Embryonic facial prominence (tissue), 1 donor: ENCODE data around the gene DNMT1.
"Not testable (repeated sequence)": the region's sequence is repeated elsewhere in the genome, so short reads cannot be mapped to it uniquely, and the experiment has no call there.

Source experiments
- DNase-seq: peaks from one replicate; pipeline ENCODE4 v3.0.0-alpha.2; 2016; ENCODE audit errors: extremely low spot score

DNMT1 gene

DNA sequence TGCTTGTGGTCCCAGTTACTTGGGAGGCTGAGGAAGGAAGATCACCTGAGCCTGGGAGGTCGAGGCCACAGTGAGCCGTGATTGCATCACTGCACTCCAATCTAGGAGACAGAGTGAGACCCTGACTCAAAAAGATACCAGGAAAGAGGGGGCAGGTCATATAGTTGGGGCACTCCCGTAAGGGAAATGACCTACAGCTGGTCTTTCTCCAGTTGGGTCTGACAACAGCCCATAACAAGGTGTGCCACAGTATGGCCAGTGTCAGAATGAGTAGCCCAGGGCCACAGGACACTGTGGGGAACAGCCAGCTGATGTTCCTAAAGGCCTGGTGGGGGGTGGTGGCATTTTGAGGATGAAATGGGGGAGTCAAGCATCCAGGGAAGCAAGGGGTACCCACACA lies 10.8 kb downstream of the DNMT1 start:
- DNase-seq = no peak

DNA sequence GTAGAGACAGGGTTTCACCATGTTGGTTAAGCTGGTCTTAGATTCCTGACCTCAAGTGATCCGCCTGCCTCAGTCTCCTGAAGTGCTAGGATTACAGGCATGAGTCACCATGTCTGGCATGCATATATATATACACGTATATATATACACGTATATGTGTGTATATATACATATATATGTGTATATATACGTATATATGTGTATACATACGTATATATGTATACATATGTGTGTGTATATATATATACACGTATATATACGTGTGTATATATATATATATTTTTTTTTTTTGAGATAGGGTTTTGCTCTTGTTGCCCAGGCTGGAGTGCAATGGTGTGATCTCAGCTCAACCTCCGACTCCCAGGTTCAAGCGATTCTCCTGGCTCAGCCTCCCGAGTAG lies 11.9 kb downstream of the DNMT1 start:
- DNase-seq = no peak

DNA sequence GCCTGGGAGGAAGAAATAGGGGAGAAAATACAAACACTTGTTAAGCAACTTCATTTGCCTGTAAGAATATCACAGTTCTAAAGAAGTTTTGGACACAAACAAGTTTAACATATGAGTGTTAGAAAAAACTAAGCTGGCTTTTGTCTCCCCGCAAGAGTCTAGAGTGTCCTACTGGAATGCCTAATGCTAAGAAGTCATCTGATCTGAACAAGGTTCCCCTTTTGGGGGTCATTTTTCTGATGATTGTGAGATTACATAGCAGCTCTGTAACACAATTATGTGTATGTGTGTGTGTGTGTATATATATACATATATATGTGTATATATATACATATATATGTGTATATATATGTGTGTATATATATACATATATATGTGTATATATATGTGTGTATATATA lies 12.7 kb downstream of the DNMT1 start:
- DNase-seq = no peak

DNA sequence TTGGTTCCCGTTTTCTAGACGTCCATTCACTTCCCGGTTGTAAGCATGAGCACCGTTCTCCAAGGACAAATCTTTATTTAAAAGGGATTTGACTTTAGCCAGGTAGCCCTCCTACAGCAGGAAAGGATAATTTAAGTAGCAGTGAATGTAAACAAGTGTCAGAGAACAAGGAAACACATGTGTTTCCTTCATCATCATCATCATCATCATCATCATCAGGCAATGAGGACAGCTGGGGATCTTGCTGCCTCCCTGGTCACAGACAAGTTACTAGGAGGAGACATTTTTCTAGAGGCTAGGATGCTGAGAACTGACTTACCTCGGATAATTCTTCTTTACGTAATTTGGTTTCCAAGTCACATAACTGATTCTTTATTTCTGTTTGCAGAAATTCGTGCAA lies 14.3 kb downstream of the DNMT1 start:
- no peak for DNase-seq

DNA sequence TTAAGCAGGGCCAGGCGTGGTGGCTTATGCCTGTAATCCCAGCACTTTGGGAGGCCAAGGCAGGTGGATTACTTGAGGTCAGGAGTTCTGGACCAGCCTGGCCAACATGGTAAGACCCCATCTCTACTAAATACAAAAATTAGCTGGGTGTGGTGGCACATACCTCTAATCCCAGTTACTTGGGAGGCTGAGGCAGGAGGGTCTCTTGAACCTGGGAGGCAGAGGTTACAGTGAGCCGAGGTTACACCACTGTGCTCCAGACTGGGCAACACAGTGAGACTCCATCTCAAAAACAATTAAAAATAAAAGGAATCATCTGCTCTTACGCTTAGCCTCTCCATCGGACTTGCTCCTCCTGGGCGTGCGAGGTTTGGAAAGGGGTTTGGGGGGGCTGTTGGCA lies 14.7 kb downstream of the DNMT1 start:
- not testable (repeated sequence) for DNase-seq

DNA sequence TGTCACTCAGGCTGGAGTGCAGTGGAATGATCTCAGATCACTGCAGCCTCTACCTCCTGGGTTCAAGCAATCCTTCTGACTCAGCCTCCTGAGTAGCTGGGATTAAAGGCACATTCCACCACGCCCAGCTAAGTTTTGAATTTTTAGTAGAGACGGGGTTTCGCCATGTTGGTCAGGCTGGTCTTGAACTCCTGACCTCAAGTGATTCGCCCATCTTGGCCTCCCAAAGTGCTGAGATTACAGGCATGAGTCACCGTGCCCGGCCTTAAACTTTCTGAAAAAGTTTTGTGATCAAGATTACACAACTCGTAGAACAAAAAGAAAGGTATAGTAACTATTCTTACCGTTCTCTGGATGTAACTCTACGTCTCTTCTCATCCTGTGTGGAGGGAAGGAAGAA lies 21.2 kb downstream of the DNMT1 start:
- no peak for DNase-seq

DNA sequence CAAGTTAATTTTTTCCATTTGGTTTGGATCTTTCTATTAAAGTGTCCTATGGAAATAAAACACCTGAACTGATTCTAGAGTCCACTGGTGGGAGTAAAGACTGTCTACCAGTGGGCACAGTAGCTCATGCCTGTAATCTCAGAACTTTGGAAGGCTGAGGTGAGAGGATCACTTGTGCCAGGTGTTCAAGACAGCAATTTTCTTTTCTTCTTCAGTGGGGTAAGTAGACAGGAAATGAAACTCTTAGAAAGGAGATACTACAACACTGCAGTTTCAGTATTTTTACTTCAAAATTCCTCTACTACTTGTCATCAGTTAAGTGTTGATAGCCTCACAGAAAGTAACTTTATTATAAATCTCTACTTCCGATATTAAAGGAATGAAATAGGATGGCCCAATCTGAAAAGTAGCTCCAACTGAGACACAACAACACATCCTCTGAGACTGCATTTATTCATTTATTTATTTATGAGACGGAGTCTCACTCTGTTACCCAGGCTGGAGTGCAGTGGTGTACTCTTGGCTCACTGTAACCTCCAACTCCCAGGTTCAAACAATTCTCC lies 26.3 kb downstream of the DNMT1 start:
- no peak for DNase-seq

DNA sequence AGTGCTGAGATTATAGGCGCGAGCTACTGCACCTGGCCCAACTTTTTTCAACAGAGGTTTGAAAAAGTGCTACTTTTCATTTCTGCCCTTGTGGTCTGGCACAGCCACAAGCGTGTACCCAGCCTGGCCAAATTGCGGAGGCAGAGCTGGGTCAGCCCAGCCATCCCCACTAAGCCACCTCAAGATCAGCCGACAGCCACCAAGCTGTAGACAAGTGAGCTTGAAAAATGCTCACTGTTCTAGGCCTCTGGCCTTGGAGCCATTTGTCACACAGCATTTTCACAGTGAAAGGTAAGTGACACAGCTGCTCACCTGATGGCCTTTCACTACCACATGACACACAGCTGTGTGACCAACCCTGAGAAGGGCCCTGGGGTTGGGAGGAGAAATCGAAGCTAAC lies 27.3 kb downstream of the DNMT1 start:
- DNase-seq = no peak

DNA sequence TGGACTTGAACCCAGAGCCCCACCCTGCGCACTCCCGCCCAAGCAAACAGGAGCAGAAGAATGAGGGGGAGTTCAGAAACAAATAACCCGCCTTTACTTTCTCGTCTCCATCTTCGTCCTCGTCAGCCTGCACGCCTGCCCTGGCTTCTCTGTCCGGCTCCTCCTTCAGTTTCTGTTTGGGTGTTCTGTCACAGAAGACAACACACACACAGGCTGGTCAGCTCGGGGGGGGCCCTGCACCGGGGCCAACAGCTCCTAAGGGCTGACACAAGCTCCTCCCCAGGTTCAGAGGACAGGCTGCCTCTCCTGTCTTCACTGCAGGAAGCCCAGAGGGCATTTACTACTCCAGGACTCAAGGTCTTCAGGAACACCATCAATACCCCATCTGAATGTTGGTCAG lies 28.3 kb downstream of the DNMT1 start:
- DNase-seq = not testable (repeated sequence)

DNA sequence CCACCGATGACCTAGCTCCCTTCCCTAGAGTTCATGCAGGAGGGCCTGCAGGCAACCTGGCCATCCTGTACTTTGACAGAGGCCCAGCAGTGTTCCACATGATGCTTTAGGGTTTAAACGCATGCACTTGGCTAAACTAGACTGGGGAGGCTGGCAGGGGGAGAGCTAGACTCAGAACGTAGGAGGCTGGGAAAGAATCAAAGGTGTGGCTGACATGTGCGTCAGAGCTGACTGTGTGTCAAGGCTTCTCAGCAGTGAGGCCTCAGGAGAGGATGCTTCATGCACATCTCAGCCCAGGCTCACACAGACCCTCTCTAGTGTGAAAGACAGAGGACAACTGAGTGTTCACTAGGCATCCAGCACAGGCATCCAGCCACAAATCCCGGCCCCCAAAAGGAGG lies 28.7 kb downstream of the DNMT1 start:
- DNase-seq = no peak

DNA sequence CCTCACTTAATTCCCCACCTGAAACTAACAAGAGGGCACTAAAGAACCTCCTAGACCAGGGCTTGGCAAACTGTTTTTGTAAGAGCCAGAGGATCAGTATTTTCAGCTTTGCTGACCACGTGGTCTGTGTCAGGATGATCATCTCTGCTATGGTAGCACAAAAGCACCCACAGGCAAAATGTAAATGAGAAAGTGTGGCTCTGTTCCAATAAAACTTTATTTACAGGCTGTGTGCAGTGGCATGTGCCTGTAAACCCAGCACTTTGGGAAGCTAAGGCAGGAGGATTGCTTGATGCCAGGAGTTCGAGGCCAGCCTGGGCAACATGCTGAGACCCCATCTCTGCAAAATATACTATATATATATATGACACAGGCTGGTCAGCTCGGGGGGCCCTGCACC lies 31.2 kb downstream of the DNMT1 start:
- DNase-seq = no peak

DNA sequence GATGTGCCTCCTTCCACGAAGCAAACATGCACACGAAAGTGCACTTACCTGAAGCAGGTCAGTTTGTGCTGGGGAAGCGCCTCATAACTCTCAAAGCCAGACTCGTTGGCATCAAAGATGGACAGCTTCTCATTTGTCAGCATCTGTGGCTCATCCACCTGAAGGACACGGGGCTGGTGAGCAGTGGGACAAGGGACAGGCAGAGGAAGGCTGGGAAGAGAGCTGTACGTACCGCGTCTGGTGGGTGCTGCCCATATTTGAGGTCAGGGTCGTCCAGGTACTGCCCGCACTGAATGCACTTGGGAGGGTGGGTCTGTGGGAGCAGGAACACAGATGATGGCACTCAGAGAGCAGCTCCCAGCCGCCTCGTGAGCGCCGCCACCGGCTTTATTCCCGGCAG lies 35.1 kb downstream of the DNMT1 start:
- DNase-seq = no peak

DNA sequence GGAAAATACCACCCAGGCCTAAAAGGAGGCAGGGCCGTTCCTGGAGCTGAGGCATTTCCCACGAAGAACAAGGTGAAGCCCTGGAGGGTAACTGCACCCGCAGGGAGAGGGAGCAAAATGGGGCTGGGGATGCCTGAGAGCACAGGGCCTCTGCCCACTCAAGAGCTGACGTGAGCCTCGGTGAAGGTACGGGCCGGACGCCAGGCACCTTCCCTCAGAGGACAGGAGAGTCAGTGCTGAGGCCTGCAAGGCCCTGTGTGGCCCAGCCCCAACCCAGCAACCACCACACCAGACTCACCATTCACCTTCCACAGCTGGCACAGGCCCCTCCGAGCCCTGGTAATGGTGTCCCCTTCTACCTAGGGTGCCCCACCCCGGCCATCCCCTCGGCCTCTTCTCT lies 36.3 kb downstream of the DNMT1 start:
- no peak for DNase-seq

DNA sequence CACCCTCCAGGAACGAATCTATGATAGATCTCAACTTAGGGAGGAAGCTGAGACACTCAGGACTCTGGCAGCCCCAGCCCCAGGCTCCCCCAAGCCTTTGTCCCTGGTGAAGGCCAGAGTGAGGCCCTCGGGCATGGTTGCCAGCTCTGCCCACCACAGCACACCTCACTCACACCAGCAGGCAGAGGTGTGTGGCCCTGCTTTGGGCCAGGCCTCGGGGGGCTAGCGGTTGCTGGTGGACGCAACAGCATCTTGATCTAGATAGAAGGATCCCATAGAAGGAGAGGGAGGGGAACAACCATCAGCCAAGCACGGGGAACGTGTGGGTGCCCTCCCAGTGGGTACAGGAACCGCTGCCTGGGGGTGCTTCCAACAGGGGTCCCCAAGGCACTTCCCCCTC lies 36.7 kb downstream of the DNMT1 start:
- DNase-seq = no peak

DNA sequence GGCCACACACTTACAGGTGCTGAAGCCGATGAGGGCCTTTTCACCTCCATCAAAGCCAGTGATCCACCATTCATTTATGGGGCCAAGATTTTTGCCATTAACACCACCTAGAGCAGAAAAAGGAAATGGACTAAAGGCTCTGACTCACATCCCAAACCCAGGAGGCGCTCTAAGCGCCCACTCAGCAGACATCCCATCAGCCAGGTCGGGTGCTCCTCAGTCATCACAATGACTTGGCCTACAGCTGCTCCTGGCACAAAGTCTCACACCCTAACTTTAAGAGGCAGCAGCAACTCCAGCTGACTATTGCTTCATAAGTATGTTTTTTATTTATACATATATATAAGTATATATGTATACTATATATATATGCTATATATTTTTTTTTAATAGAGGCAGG lies 38.9 kb downstream of the DNMT1 start:
- DNase-seq = no peak

DNA sequence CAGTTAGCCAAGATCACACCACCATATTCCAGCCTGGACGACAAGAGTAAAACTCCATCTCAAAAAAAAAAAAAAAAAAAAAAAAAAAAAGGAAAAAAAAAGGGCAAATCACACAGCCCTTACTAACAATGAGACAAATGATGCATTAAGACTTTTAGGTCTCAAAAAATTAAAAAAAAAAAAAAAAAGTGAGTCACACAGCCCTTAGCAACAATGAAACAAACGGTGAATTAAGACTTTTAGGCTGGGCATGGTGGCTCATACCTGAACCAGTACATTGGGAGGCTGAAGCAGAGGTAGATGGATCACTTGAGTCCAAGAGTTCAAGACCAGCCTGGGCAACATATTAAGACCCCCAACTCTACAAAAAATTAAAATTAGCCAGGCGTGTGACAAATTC lies 42.7 kb downstream of the DNMT1 start:
- no peak for DNase-seq

DNA sequence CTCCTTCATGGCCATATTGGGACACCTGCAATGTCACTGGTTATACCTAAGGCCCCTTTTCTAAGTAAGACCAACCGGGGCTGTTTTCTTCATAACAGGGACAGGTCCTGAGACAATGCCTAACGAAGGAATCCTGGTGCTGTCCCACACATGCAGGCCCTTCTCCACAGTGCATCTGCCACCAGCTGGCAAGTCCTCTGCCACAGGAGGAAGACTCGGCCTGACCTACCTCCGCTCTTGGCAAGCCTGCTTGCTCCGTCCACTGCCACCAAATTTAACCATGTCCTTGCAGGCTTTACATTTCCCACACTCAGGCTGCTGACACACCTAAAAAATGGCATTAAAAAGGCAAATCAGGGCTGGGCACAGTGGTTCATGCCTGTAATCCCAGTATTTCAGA lies 43.2 kb downstream of the DNMT1 start:
- no peak for DNase-seq

DNA sequence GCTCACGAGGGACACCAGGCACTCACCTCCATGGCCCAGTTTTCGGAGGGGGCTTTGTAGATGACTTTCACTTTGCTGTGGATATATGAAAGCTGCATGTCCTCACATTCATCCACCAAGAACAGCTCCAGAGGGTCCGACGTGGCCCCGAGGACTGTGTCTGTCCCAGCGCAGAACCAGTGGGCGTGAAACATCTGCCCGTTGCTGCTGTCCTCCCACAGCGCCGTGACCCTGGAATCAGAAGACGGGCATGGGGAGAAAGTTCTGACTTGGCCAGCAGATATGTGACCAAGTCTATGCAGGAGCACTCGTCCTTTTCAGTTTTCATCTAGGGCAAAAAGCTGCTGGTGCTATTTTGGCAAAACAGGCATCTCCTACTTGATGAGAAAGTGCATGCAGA lies 45.3 kb downstream of the DNMT1 start:
- no peak for DNase-seq

DNA sequence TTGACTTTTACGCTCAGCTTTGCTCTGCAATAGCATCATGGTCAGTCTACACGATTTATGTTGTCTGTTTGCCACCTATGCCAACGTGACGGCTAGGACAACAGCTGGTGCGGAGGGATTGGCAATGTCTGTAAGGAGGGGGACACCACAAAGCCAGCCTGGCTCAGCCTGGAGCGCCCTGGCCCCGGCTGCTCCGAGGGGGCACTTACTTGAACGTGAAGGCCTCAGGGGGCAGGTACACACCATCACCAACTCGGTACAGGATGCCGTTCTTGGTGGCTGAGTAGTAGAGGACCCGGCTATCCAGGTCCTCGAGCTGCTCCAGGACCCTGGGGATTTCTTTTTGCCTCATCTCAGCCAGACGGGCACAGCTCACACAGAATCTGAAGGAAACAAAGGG lies 48.6 kb downstream of the DNMT1 start:
- DNase-seq = no peak

DNA sequence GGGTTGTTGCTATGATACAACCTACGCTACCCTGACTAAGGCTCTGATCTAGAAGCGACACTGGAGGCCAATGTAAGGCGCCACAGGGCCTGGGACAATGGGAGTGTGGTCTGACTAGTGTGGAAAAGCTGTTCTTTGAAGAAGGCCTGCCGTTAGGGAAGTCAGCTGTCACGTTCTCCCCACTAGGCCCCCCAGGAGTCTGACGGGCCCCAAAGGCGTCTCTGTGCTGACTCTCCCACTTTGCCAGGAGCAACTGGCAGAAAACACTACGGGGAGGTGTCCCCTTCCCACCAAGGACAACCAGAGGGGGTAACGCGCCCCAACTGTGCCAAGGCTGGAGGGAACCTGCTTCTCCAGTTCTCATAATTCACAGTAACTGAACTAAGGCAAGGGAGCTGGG lies 49.7 kb downstream of the DNMT1 start:
- no peak for DNase-seq

DNA sequence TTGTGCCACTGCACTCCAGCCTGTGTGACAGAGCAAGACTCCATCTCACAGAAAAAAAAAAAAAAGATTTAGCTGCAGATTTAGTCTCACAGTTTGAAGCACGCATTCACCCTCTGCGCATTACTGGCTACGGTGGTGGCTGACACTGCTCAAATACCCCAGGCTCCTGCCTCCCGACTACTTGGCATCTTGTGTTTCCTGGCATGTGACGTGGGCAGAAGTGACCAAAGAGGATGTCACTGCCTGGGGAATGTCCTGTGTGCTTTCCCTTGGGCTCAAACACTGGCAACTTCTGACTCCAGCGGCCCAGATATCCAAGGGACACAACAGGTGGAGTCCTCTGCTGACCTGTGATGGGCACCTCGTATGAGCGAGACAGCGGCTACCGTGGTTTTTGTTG lies 50.4 kb downstream of the DNMT1 start:
- no peak for DNase-seq

DNA sequence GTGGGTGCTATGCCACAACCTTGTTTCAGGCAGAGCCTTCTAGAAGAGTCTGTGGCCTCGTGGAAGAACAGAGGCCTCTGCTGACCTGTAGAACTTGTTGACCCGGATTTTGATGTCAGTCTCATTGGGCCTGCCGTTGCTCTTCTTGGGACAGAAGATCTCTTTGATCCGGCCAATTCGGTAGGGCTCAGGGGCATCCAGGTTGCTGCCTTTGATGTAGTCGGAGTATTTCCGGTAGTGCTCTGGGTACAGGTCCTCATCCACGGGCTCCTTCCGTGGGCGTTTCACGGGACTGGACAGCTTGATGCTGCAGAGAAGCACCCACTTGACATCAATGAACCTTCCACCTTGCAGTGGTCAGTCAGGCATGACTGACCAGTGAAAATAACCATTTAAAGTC lies 51.1 kb downstream of the DNMT1 start:
- no peak for DNase-seq

DNA sequence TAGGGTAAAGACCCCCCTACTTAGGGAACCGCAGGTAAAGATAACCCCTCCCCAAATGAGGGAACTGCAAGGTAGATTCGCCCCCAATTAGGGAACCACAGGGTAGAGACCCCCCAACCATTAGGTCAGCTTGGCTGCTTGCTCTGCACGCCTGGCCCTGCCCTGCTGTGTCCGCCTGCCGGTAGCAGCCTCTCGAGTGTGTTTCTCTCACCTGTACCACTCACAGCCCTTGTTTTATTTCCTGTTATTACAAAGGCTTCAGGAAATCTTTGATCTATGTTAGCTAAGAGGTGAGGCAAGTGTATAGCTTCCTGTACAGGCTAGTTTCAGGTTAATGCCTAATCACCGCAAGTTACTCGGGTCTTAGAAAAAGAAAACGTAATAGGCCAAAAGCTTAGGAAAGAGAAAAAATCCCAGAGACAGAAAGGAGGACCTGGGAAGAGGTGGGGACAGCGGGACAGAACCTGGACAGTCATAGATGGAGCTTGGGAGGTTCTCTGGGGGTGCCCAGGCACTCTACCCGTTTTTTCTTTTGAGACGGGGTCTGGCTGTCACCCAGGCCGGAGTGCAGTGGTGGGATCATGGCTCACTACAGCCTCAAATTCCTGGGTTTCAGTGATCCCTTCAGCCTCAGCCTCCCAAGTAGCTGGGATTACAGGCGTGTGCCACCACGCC lies 51.9 kb downstream of the DNMT1 start:
- DNase-seq = no peak

DNA sequence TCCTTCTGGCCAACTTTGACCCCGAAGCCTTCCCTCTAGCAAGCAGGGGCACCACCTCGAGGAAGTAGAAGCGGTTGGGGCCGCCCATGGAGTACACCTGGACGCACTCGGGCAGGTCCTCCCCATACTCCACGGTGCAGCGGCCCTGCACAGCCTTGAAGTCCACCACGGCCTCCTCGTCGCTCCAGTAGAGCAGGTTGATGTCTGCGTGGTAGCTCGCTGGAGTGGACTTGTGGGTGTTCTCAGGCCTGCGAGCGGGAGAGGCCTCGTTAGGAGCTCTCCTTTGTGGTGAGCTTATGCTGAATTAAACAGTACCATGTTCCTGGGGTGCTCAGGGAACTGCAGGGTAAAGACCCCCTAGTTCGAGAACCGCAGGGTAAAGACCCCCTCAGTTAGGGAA lies 52.8 kb downstream of the DNMT1 start:
- DNase-seq = no peak
